ENCODE data around the gene BLMH.

DNA sequence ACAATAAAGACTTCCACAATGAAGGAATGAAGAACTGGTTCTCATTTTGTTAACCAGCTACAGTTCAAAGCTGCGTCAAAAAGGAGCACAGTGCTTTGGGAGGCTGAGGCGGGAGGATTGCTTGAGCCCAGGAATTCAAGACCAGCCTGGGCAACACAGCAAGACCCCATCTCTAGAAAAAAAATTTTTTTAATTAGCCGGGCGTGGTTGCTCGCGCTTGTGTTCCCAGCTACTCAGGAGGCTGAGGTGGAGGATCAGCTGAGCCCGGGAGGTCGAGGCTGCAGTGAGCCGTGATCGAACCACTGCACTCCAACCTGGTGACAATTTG lies 55.5 kb downstream of the BLMH start:
- TF ChIP-seq, protein P1, sequence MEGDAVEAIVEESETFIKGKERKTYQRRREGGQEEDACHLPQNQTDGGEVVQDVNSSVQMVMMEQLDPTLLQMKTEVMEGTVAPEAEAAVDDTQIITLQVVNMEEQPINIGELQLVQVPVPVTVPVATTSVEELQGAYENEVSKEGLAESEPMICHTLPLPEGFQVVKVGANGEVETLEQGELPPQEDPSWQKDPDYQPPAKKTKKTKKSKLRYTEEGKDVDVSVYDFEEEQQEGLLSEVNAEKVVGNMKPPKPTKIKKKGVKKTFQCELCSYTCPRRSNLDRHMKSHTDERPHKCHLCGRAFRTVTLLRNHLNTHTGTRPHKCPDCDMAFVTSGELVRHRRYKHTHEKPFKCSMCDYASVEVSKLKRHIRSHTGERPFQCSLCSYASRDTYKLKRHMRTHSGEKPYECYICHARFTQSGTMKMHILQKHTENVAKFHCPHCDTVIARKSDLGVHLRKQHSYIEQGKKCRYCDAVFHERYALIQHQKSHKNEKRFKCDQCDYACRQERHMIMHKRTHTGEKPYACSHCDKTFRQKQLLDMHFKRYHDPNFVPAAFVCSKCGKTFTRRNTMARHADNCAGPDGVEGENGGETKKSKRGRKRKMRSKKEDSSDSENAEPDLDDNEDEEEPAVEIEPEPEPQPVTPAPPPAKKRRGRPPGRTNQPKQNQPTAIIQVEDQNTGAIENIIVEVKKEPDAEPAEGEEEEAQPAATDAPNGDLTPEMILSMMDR (IDR thresholded peaks at IDR 0.05) = no peak
- TF ChIP-seq POLR2A (IDR thresholded peaks at IDR 0.05; ENCODE audit: low read depth) = no peak
- no peak for TF ChIP-seq EP300 (IDR thresholded peaks at IDR 0.05)

Measured in esophagus muscularis mucosa (tissue), 4 donors.